Tibial nerve (tissue), 4 donors: ENCODE measurements around the gene SNED1. TPM values are rescaled to one million over a fixed set of nuclear protein-coding genes. Genes with fewer than 3 reads are reported as not detected.

Experiments used
- DNase-seq, 2 donors: peaks; one replicate each; pipeline ENCODE4 v3.0.0-alpha.2; 2019; ENCODE audit warnings: low spot score in 2 of 2
- H3K27ac ChIP-seq, 4 donors: fragments of 200-600 bp; sonication (generic) in 3 of 4; one replicate each; pipeline ENCODE4 v1.5.1; 2017 to 2019; ENCODE audit warnings: mild to moderate bottlenecking in 1 of 4
- H3K27me3 ChIP-seq, 2 donors: fragments of 200-600 bp; sonication (generic) in 1 of 2; one replicate each; pipeline versions ENCODE4 v1.5.1 to v1.6.0; 2017 to 2019
- H3K36me3 ChIP-seq, 3 donors: fragments of 200-600 bp; sonication (generic); one replicate each; pipeline ENCODE4 v1.5.1; 2018 to 2019
- H3K4me1 ChIP-seq, 4 donors: fragments of 200-600 bp; sonication (generic) in 3 of 4; one replicate each; pipeline ENCODE4 v1.5.1; 2017 to 2019
- H3K4me3 ChIP-seq, 4 donors: fragments of 200-600 bp; sonication (generic) in 3 of 4; one replicate each; pipeline ENCODE4 v1.5.1; 2017 to 2019; ENCODE audit warnings: mild to moderate bottlenecking in 1 of 4, moderate library complexity in 1 of 4
- H3K9me3 ChIP-seq, 4 donors: fragments of 200-600 bp; sonication (generic) in 3 of 4; one replicate each; pipeline ENCODE4 v1.5.1; 2017 to 2019
- EP300 ChIP-seq, 2 donors: sonication (generic); formaldehyde crosslinking; IDR thresholded peaks; one replicate each; pipeline ENCODE4 v1.6.1; 2017; ENCODE audit warnings: antibody characterized with exemption in 2 of 2, mild to moderate bottlenecking in 1 of 2
- POLR2A ChIP-seq, 2 donors: fragments of 450-650 bp; IDR thresholded peaks; one replicate each; pipeline ENCODE4 v1.6.1; 2017; ENCODE audit warnings: antibody characterized with exemption in 2 of 2, mild to moderate bottlenecking in 2 of 2, moderate library complexity in 2 of 2
- WGBS, 2 donors: methylation state at CpG; one replicate each; pipeline ENCODE4 v1.1.5; 2018; 5-methylcytosine and 5-hydroxymethylcytosine counted together
- total RNA-seq, 4 donors: library from RNA; depleted of rRNA; stranded (reverse); fragments of >200 nt; gene quantifications; one replicate each; pipeline ENCODE4 v1.1.0, GENCODE V29; 2016
- TF ChIP-seq, protein P1 (sequence below), 5 experiments: fragments of 200-600 bp in 3 of 5; fragments of 450-650 bp in 2 of 5; sonication (generic) in 3 of 5; IDR thresholded peaks; one replicate each; pipeline ENCODE4 v1.5.1; 2016 to 2019; ENCODE audit warnings: antibody characterized with exemption in 5 of 5, mild to moderate bottlenecking in 3 of 5, moderate library complexity in 2 of 5

The SNED1 gene
- total RNA-seq, 4 donors from 2014 or later = 116 to 226 (median 141) TPM

DNA sequence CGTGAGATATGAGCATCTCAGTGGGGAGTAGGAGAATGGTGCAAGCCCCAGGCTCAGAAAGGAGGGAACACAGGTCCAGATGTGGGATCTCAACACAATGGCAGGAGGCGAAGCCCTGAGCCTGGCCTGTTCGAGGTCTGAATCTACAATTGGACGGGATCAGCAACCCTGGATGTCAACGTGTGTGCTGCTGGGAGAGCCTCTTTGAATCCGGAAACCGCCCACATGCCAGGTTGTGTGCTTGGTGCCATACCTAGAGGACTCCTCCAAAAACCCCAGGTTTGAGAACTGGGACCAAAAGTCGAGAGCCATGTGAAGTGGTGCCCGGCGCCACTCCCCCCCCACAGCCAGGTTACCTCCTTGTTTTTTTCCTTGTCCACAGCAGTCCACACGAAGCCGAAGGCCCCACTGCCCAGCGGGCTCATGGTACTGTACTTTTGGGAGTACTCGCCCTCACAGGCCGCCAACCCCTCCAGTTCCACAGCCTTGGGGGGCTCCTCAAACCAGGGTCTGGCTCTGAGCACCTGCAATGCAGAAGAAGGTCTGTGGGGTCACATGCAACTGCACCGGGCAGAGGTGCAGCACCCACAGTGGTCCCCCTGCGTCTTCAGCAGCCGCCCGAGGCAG is 124.1 kb downstream of the SNED1 start:
- TF ChIP-seq EP300 (IDR thresholded peaks at IDR 0.05) (no peak), POLR2A (IDR thresholded peaks at IDR 0.05) (no peak)
- TF ChIP-seq, protein P1, sequence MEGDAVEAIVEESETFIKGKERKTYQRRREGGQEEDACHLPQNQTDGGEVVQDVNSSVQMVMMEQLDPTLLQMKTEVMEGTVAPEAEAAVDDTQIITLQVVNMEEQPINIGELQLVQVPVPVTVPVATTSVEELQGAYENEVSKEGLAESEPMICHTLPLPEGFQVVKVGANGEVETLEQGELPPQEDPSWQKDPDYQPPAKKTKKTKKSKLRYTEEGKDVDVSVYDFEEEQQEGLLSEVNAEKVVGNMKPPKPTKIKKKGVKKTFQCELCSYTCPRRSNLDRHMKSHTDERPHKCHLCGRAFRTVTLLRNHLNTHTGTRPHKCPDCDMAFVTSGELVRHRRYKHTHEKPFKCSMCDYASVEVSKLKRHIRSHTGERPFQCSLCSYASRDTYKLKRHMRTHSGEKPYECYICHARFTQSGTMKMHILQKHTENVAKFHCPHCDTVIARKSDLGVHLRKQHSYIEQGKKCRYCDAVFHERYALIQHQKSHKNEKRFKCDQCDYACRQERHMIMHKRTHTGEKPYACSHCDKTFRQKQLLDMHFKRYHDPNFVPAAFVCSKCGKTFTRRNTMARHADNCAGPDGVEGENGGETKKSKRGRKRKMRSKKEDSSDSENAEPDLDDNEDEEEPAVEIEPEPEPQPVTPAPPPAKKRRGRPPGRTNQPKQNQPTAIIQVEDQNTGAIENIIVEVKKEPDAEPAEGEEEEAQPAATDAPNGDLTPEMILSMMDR (IDR thresholded peaks at IDR 0.05) = no peak
- 83 to 94% methylated on average over 19 of the region's 19 CpGs for WGBS, 2 donors
- H3K27me3 ChIP-seq = no peaks in the 10 kb centered on the region
- no peak overlapping the region for H3K4me3 ChIP-seq
- no peak overlapping the region for H3K27ac ChIP-seq
- no peak for DNase-seq
- peaks cover 0 to 28% (median 0%) of the 10 kb centered on the region in 3 donors for H3K36me3 ChIP-seq
- no peaks in the 10 kb centered on the region for H3K4me1 ChIP-seq
- no peaks in the 10 kb centered on the region for H3K9me3 ChIP-seq

DNA sequence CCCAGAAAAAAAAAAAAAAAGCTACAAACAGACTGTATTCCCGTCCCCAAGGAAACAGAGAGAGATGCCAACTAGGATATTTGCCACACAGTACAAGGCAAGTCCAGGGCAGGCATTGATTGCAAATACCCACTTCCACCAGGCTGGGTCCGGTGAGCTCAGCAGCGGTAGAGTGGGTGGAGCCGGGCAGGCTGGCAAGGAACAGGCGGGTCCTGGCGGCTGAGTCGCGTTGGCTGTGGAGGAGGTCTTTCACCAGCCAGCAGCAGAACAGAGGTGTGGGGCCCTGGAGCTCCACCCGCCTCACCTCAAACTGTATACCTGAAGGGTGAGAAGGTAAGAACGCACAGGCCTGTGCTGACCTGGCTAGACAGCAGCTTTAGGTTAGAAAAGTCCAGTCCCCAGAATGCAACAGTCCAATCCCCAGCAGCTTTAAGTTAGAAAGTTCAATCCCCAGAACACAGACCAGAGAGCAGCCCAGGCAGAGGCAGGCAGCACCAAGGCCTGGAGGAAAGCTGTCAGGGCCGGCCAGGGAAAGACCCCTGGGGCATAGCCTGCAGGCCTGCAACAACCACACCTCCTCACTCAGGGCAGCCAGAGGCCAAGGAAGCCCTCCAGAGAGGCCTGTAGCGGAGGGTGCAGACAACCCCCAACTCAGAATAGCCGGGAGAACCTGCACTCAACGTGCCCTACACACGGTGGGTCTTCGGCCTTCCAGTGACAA is 125.6 kb downstream of the SNED1 start:
- Histone ChIP-seq H3K27me3 (no peaks in the 10 kb centered on the region), H3K27ac (no peak overlapping the region), H3K36me3 (peaks cover 0 to 28% (median 0%) of the 10 kb centered on the region in 3 donors), H3K4me3 (no peak overlapping the region), H3K9me3 (no peaks in the 10 kb centered on the region), H3K4me1 (no peaks in the 10 kb centered on the region)
- no peak for DNase-seq
- TF ChIP-seq, protein P1 (IDR thresholded peaks at IDR 0.05) = no peak
- no peak for TF ChIP-seq EP300 (IDR thresholded peaks at IDR 0.05)
- TF ChIP-seq POLR2A (IDR thresholded peaks at IDR 0.05) = no peak
- 80% methylated on average over 16 of the region's 16 CpGs for WGBS, 2 donors

DNA sequence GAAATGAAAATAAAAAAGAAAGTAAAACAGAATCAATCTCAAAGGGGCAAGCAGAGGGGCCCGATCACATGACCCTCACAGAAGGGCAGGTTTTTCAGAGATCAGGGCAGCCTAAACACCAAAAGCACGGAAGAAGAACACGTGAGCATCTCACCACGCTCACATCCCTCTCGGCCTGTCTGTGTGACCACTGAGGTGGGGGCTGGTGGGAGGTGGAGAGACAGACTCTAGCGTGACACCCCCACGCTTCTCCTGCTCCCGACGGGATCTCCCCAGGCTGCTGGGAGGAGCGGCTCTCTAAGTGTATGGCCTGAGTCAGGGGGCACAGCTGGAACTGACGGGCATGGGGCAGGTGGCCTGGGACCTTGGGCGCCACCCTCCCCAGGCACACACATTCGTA is 127.2 kb downstream of the SNED1 start:
- Histone ChIP-seq H3K36me3 (peaks cover 0 to 31% (median 0%) of the 10 kb centered on the region in 3 donors), H3K27ac (no peak overlapping the region), H3K4me3 (no peak overlapping the region), H3K4me1 (no peaks in the 10 kb centered on the region), H3K9me3 (no peaks in the 10 kb centered on the region), H3K27me3 (no peaks in the 10 kb centered on the region)
- TF ChIP-seq EP300 (IDR thresholded peaks at IDR 0.05) (no peak), POLR2A (IDR thresholded peaks at IDR 0.05) (no peak)
- TF ChIP-seq, protein P1 (IDR thresholded peaks at IDR 0.05) = no peak
- WGBS, 2 donors = 85 to 94% methylated on average over 13 of the region's 13 CpGs
- DNase-seq = no peak

DNA sequence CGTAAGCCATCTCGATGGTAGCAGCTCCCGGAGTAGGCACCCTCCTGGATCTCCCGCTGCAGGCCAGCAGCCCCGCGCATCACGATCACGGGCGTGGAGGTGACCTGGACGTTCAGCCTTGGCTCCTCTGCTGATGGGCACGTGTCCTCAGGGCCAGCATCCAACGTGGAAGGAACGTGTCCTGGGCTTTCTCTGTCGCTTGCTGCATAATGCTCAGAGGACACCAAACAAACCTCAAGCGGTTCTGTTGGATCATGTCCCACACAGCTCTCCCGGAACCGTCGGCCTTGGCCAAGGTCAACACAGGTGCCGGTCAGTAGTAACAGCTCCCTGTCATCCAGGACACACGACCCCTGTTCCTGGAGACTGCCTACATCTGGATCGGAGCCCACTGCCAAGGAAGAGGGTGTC is 127.8 kb downstream of the SNED1 start:
- H3K4me1 ChIP-seq = no peaks in the 10 kb centered on the region
- DNase-seq = no peak
- no peak overlapping the region for H3K4me3 ChIP-seq
- H3K36me3 ChIP-seq = peaks cover 0 to 32% (median 0%) of the 10 kb centered on the region in 3 donors
- H3K9me3 ChIP-seq = no peaks in the 10 kb centered on the region
- WGBS, 2 donors = 85 to 93% methylated on average over 17 to 19 of the region's 21 CpGs
- H3K27me3 ChIP-seq = no peaks in the 10 kb centered on the region
- TF ChIP-seq, protein P1 (IDR thresholded peaks at IDR 0.05) = no peak
- TF ChIP-seq EP300 (IDR thresholded peaks at IDR 0.05) (no peak), POLR2A (IDR thresholded peaks at IDR 0.05) (no peak)
- H3K27ac ChIP-seq = no peak overlapping the region

DNA sequence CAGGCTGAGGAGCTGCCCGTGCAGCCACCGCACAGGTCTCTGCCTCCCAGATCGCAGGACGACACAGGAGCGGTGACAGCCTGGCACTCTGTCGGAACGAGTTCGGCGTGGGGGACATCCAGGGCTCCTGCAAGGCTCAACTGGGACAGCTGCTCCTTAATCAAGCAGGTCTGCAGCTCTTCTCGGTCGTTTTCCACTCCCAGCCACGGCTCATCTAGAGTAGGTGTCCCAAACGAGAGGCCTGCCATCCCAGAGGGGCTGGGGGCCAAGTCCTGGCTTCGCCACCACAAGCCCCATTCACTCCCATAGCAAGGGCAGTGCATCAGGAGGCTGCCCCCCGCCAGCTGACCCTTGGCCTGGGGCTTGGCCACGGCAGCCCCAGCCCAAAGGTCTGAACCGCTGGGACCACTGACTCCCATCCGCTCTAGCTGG is 128.4 kb downstream of the SNED1 start:
- TF ChIP-seq, protein P1 (IDR thresholded peaks at IDR 0.05) = no peak
- TF ChIP-seq POLR2A (IDR thresholded peaks at IDR 0.05) (no peak), EP300 (IDR thresholded peaks at IDR 0.05) (no peak)
- DNase-seq = no peak

More for the DNA sequence above, 128.4 kb downstream of the SNED1 start:
- Histone ChIP-seq H3K4me1 (no peaks in the 10 kb centered on the region), H3K4me3 (no peak overlapping the region), H3K36me3 (peaks cover 0 to 32% (median 0%) of the 10 kb centered on the region in 3 donors), H3K9me3 (no peaks in the 10 kb centered on the region), H3K27ac (no peak overlapping the region), H3K27me3 (no peaks in the 10 kb centered on the region)
- 89 to 94% methylated on average over 18 of the region's 18 CpGs for WGBS, 2 donors
